Lower leg skin (tissue), 4 donors: ENCODE measurements around the gene FBRSL1. TPM values are rescaled to one million over a fixed set of nuclear protein-coding genes. Genes with fewer than 3 reads are reported as not detected.

Source experiments
- DNase-seq, 2 donors: peaks; one replicate each; pipeline ENCODE4 v3.0.0-alpha.2; 2019; ENCODE audit warnings: low spot score in 2 of 2
- H3K4me3 ChIP-seq: fragments of 200-600 bp; sonication (generic); 2 replicates; pipeline ENCODE4 v1.5.1; 2017; ENCODE audit warnings: mild to moderate bottlenecking, low read depth; ENCODE audit not compliant: poor library complexity, severe bottlenecking
- POLR2A ChIP-seq, 2 donors: fragments of 450-650 bp; IDR thresholded peaks; one replicate each; pipeline ENCODE4 v1.6.1; 2016 to 2017; ENCODE audit warnings: antibody characterized with exemption in 2 of 2, mild to moderate bottlenecking in 1 of 2, moderate library complexity in 1 of 2
- WGBS, 2 donors: methylation state at CpG; one replicate each; pipeline ENCODE4 v1.1.5; 2018; 5-methylcytosine and 5-hydroxymethylcytosine counted together
- intact Hi-C: fragments of 100-400 bp; cut with DNase I; formaldehyde crosslinking; loops from one replicate; pipeline ENCODE4 v1.15.0; 2023; ENCODE audit warnings: low total_unique reads
- total RNA-seq, 4 donors: library from RNA; depleted of rRNA; stranded (reverse); fragments of >200 nt; gene quantifications; one replicate each; pipeline ENCODE4 v1.1.0, GENCODE V29; 2016
- TF ChIP-seq, protein P1 (sequence below), 3 donors: fragments of 450-650 bp; IDR thresholded peaks; one replicate each; pipeline ENCODE4 v1.5.1; 2016; ENCODE audit warnings: antibody characterized with exemption in 3 of 3, mild to moderate bottlenecking in 3 of 3, moderate library complexity in 2 of 3

The FBRSL1 gene
- total RNA-seq, 4 donors from 2014 or later = 15.5 to 250 (median 19.6) TPM

DNA sequence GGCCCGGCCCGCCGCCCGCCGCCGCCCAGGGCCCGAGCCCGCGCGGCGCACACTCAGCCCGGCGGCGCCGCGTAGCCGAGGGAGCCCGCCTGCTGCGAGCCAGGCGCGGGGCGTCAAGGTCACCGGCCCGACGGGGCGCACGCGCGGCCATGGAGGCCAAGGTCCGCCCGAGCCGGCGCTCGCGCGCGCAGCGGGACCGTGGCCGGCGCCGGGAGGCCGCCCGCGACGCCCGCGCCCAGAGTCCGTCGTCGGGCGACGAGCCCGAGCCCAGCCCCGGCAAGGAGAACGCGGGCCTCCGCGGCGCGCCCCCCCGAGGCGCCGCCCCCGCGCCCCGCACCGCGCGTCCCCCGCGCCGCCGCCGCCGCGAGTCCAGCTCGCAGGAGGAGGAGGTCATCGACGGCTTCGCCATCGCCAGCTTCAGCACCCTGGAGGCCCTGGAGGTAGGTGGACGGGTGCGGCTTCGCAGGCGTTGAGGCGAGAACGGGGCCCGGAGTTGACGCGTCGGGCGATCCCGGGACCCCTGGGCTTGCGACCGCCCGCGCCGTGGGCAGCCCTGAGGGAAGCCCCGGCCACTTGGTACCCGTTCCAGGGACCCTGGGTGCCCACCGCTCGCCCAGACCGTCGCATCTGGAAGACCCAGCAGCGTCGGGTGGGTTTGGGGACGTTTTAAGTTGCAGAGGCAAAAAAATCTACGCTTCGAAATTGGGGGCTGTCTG is 629 bp downstream of the FBRSL1 start:
- 0 to 3% methylated on average over 3 to 5 of the region's 110 CpGs for whole genome bisulfite sequencing, 2 donors
- H3K4me3 ChIP-seq = peak overlapping the region; percentile 41
- no peak for DNase-seq
- intact Hi-C loops = no loop called here
- TF ChIP-seq POLR2A (IDR thresholded peaks at IDR 0.05) = no peak
- TF ChIP-seq, protein P1, sequence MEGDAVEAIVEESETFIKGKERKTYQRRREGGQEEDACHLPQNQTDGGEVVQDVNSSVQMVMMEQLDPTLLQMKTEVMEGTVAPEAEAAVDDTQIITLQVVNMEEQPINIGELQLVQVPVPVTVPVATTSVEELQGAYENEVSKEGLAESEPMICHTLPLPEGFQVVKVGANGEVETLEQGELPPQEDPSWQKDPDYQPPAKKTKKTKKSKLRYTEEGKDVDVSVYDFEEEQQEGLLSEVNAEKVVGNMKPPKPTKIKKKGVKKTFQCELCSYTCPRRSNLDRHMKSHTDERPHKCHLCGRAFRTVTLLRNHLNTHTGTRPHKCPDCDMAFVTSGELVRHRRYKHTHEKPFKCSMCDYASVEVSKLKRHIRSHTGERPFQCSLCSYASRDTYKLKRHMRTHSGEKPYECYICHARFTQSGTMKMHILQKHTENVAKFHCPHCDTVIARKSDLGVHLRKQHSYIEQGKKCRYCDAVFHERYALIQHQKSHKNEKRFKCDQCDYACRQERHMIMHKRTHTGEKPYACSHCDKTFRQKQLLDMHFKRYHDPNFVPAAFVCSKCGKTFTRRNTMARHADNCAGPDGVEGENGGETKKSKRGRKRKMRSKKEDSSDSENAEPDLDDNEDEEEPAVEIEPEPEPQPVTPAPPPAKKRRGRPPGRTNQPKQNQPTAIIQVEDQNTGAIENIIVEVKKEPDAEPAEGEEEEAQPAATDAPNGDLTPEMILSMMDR (IDR thresholded peaks at IDR 0.05) = no peak

DNA sequence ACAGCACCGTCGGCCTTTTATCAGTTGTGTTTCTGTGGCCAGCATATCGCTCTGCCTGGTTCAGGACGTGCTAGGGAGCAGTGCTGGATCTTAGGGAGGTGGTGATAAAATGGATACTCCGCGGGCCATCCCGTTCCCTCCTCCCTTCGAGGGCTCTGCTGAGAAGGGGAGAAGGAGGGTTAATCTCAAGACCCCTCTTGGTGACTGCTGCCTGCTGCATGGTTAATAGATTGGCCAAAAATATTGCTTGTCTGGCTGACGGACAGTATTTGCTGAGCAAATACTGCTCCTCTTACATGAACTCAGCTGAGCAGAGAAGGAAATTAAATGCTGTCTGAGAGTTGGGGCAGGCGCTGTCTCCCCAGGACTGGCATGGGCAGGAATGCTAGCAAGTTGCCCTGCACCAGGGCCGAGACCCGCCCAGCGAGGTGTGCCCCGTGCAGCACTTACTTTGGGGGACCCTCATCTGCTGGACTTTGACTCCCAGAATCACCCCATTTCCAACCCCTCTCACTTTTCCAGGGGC is 1.2 kb downstream of the FBRSL1 start:
- H3K4me3 ChIP-seq = peak overlapping the region; percentile 41
- intact Hi-C loops = no loop called here
- TF ChIP-seq POLR2A (IDR thresholded peaks at IDR 0.05) = no peak
- TF ChIP-seq, protein P1 (IDR thresholded peaks at IDR 0.05) = no peak
- 16 to 17% methylated on average over 14 of the region's 14 CpGs for WGBS, 2 donors
- no peak for DNase-seq

DNA sequence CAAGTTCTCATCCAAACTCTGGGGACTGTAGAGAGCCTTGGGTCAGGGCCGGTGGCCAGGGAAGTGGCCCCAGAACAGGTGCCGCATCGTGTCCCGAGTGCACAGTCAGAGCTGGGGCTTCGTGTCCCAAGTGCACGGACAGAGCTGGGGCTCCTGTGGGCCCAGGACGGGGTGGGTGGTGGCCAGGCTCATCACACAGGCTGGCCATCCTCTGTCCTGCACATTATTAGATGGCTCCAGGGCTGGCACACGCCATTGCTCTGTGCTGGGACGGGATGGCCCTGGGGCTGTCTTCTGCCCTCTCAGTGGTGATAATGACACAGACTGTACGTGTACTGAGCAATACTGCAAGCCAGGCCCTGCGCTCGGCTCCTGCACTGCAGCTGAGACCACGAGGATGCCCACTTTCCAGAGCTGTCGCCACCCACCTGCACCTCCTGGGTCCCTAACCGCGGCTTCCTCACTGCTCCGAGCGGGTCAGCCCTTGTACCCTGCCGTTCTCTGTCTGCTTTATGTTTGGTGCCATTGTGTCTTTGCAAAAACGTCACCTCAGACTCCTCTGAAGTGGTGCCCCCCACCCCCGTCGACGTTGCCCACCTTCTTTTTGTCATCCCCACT is 1.9 kb downstream of the FBRSL1 start:
- intact Hi-C loops = no loop called here
- no peak for TF ChIP-seq POLR2A (IDR thresholded peaks at IDR 0.05)
- TF ChIP-seq, protein P1 (IDR thresholded peaks at IDR 0.05) = no peak
- 50 to 57% methylated on average over 16 to 23 of the region's 23 CpGs for WGBS, 2 donors

DNA sequence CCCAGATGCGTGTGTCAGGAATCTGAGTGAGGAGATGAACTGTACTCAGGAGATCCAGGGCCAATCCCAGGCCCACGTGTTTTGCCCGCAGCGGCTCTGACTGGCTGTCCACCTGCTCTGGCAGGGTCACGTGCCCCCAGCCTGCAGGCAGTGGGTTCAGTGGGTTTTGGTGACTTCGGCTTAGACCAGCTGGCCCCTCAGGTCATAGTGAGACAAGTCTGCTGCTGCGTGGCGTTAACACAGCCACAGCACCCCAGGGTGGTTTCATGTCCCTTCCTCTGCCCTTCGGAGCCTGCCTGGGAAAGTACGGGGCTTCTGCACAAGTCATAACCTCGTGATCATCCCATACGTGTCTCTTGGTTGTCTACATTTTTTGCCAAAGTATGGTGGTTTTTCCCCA is 2.6 kb downstream of the FBRSL1 start:
- DNase-seq = no peak
- intact Hi-C loops = no loop called here
- no peak overlapping the region for H3K4me3 ChIP-seq
- 53 to 65% methylated on average over 11 to 12 of the region's 12 CpGs for WGBS, 2 donors
- TF ChIP-seq, protein P1 (IDR thresholded peaks at IDR 0.05) = no peak
- TF ChIP-seq POLR2A (IDR thresholded peaks at IDR 0.05) = no peak

More for the DNA sequence above, 1.9 kb downstream of the FBRSL1 start:
- no peak overlapping the region for H3K4me3 ChIP-seq
- no peak for DNase-seq

DNA sequence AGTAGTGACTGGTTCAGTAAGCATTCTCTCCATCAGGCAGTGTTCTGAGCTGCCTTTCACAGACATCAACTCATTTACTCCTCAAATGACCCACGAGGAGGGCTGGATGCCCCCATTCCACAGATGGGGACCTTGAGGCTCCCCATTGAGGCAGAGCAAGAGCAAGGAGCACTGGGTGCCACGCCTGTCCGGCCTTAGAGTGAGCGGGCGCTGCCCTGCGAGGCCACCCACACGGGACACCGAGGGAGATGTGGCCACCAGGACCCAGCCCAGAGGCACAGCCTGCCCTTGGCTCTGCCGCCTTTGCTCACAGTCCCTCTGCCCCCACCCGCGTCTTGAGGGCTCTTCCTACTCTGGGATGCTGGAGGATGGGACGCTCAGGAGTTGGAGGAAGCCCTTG is 3.0 kb downstream of the FBRSL1 start:
- no peak for TF ChIP-seq POLR2A (IDR thresholded peaks at IDR 0.05)
- TF ChIP-seq, protein P1 (IDR thresholded peaks at IDR 0.05) = no peak
- no peak for DNase-seq
- WGBS, 2 donors = 58 to 69% methylated on average over 12 of the region's 12 CpGs
- intact Hi-C loops = no loop called here
- H3K4me3 ChIP-seq = no peak overlapping the region
